Omental fat pad (tissue), 4 donors: Measurements from ENCODE around the gene TRAPPC12. TPM values are rescaled to one million over a fixed set of nuclear protein-coding genes. Genes with fewer than 3 reads are reported as not detected.

Source experiments
- ATAC-seq: fragments of 150-250 bp; one replicate; pipeline ENCODE4 v1.9.1; 2016; ENCODE audit warnings: mild to moderate bottlenecking, moderate library complexity; ENCODE audit not compliant: low FRiP score
- DNase-seq: peaks from one replicate; pipeline ENCODE4 v3.0.0-alpha.2; 2019; ENCODE audit warnings: low spot score
- total RNA-seq, 4 donors: library from RNA; depleted of rRNA; stranded (reverse); fragments of >200 nt; gene quantifications; one replicate each; pipeline ENCODE4 v1.1.0, GENCODE V29; 2016
- TF ChIP-seq, protein P1 (sequence below), 3 donors: fragments of 450-650 bp; IDR thresholded peaks; one replicate each; pipeline ENCODE4 v1.5.1; 2016 to 2017; ENCODE audit warnings: antibody characterized with exemption in 3 of 3, mild to moderate bottlenecking in 3 of 3, moderate library complexity in 2 of 3

The TRAPPC12 gene
- total RNA-seq, 4 donors from 2014 or later, result 39.3 to 92.1 (median 53.9) TPM

DNA sequence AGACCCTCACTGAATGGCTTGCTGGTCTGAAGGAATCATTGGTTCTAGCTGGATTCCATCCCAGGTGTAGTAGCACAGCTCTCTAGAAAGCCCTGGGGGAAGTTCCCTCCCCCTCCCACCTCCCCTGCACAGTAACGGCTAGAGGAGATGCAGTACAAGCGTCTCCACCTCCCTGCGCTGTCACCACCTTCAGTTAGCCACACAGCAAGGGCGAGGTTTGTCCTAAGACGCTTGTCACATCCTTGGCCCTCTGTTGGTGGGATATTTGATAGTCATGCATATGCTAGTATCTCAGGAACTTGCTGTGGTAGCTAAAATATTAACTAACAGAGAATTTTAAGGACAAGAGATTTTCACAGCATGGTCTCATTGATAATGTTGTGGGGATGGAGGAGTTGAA lies 19.4 kb downstream of the TRAPPC12 start:
- TF ChIP-seq, protein P1, sequence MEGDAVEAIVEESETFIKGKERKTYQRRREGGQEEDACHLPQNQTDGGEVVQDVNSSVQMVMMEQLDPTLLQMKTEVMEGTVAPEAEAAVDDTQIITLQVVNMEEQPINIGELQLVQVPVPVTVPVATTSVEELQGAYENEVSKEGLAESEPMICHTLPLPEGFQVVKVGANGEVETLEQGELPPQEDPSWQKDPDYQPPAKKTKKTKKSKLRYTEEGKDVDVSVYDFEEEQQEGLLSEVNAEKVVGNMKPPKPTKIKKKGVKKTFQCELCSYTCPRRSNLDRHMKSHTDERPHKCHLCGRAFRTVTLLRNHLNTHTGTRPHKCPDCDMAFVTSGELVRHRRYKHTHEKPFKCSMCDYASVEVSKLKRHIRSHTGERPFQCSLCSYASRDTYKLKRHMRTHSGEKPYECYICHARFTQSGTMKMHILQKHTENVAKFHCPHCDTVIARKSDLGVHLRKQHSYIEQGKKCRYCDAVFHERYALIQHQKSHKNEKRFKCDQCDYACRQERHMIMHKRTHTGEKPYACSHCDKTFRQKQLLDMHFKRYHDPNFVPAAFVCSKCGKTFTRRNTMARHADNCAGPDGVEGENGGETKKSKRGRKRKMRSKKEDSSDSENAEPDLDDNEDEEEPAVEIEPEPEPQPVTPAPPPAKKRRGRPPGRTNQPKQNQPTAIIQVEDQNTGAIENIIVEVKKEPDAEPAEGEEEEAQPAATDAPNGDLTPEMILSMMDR (IDR thresholded peaks at IDR 0.05), result no peak
- ATAC-seq (no peak), DNase-seq (no peak)

GRCh38 chr2:3399381-3399780 lies 19.9 kb downstream of the TRAPPC12 start:
- ATAC-seq (no peak), DNase-seq (no peak)
- TF ChIP-seq, protein P1 (IDR thresholded peaks at IDR 0.05), result no peak

DNA sequence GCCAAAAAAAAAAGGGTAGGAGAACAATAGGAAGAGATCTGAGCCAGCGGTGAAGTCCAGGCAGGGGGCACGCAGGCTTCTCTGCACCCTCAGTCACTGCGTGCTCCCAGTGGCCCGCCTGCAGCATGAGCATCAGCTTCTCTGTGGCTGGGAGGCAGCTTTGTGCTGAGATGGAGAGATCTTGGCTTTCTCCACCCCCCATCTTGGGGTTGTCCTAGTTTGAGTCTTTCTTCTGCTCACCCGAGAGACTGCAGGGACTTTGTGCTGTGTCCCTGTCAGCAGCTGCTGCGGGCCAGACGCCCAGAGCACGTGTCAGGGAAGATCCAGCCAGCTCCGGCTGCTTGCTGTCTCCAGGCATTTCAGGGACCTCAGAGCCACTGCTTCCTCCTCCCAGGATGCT lies 20.3 kb downstream of the TRAPPC12 start:
- DNase-seq (no peak), ATAC-seq (no peak)
- TF ChIP-seq, protein P1 (IDR thresholded peaks at IDR 0.05), result no peak

DNA sequence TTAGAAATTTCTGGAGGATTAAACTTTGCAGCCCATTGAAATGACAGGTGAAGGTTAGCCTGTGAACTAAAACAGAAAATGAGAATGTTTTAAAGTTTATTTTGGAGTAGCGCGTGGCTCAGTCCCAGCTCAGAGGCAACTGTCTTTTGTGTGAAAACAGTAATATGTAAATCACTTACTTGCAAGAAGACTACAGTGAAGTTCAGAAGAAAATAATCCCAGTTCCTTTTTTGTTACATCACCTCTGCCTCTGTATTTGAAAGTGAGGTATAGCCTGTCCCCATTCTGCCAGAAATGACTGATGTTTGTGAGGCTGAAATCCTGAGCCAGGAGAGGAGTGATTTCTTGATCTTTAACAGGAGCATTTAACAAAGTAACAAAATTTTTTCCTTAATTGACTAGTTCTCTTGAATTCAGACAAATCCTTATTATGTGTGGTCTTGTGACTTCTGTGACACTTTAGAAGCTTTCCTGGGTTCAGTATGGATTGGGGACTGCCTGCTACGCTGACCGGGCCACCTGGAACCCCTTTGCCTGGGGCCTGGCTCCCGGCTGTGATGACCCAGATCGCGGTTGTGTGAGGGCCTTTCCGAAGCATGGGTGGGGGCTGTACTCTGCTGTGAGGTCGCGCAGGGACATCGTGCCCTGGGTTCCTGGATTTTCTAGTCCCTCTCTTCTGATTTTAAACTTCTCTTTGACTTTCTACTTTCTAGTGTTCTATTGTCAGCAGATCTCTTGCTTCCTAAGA lies 24.3 kb downstream of the TRAPPC12 start:
- DNase-seq (no peak), ATAC-seq (no peak)
- TF ChIP-seq, protein P1 (IDR thresholded peaks at IDR 0.05), result no peak

GRCh38 chr2:3404349-3404894 lies 24.9 kb downstream of the TRAPPC12 start:
- TF ChIP-seq, protein P1 (IDR thresholded peaks at IDR 0.05), result no peak
- ATAC-seq (no peak), DNase-seq (no peak)

DNA sequence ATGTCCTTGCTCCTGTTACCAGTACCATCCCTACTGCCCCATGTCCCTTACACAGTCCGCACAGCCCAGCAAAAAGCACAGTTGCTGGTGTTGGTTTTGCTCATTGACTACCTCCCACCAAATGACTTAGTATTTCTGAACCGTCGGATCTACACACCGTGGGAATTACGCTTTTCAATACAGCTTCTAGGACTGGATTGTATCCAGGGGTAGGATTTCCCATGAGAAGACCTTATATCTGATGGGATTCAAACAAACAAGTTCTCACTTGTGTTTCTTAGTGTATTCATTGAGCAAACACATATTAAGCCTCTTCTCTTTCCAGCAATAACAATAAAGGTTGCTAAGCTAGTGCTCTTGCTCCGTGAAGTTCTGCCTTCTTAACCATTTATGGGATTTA lies 25.8 kb downstream of the TRAPPC12 start:
- ATAC-seq (no peak), DNase-seq (no peak)
- TF ChIP-seq, protein P1 (IDR thresholded peaks at IDR 0.05), result no peak

GRCh38 chr2:3405876-3406275 lies 26.4 kb downstream of the TRAPPC12 start:
- TF ChIP-seq, protein P1 (IDR thresholded peaks at IDR 0.05), result no peak
- ATAC-seq, result no peak

More at GRCh38 chr2:3405876-3406275, 26.4 kb downstream of the TRAPPC12 start:
- no peak for DNase-seq
